ENCODE measurements around the gene ZNF484. TPM values are rescaled to one million over a fixed set of nuclear protein-coding genes. Genes with fewer than 3 reads are reported as not detected.
A peak's percentile ranks its signal among the peaks of the same experiment; 100 is the strongest.
"Not testable (repeated sequence)": the region's sequence is repeated elsewhere in the genome, so short reads cannot be mapped to it uniquely, and the experiment has no call there.

ZNF484 gene
- total RNA-seq, 1 donor from 2014 or later = 4.5 TPM

- intact Hi-C loops (cut with micrococcal nuclease) = no loop called here
Measured at GRCh38 chr9:92870289-92870688, 7.5 kb downstream of the ZNF484 start.

DNA sequence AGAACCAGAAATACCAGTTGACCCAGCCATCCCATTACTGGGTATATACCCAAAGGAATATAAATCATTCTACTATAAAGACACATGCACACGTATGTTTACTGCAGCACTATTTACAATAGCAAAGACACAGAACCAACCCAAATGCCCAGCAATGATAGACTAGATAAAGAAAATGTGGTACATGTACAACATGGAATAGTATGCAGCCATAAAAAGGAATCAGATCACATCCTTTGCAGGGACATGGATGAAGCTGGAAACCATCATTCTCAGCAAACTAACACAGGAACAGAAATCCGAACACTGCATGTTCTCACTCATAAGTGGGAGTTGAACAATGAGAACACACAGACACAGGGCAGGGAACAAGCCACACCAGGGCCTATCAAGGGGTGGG is 11.2 kb downstream of the ZNF484 start:
- ATAC-seq; intact Hi-C loops (cut with micrococcal nuclease); DNase-seq: not testable (repeated sequence)

More at GRCh38 chr9:92870289-92870688, 7.5 kb downstream of the ZNF484 start:
- ATAC-seq (no peak), DNase-seq (no peak)

DNA sequence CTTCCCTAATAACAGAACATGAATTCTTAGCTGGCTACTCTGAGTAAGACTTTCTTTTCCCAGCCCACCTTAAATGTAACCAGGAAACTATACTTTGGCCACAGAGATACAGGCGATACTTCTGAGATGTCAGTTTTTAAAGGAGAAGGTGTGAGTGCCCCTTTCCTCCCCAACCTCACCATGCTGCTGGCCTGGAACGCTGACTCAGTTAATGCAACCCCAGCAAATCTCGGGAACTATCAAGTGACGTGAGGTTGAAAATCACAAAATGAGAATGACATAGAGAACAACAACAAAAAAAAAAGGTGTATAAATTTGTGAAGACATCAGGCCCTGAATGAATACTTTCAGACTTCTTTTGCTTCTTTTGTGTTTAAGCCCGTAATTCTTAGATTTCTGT is 13.7 kb downstream of the ZNF484 start:
- DNase-seq (no peak), ATAC-seq (no peak)

GRCh38 chr9:92860867-92861266 is 17.0 kb downstream of the ZNF484 start:
- DNase-seq (no peak), ATAC-seq (no peak)
- intact Hi-C loops (cut with micrococcal nuclease) = no loop called here

More for the DNA sequence above, 13.7 kb downstream of the ZNF484 start:
- intact Hi-C loops (cut with micrococcal nuclease) = no loop called here

GRCh38 chr9:92857236-92857635 is 20.6 kb downstream of the ZNF484 start:
- no peak for DNase-seq
- ATAC-seq = no peak
- intact Hi-C loops (cut with micrococcal nuclease) = no loop called here

GRCh38 chr9:92853716-92854115 is 24.1 kb downstream of the ZNF484 start:
- intact Hi-C loops (cut with micrococcal nuclease) = no loop called here
- DNase-seq = no peak
- ATAC-seq = no peak

DNA sequence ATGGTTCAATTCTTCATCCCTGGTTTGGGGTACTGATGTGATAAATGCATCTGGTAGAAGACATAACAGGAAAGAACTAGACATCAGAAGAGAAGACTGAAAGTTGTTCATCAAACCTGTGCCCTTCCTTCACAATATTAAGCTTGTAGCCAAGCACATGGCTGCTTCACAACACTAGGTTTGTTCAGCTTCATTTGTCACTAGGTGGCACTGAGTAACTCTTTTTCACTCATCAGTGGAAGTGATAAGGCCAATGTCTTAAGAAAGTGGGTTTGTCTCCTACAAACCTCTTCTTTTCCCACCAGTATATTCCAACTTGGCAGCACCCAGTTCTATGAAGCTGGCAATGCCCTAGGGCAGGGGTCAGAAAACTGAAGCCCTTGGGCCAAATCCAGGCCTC is 26.9 kb downstream of the ZNF484 start:
- DNase-seq (no peak), ATAC-seq (no peak)
- intact Hi-C loops (cut with micrococcal nuclease) = no loop called here

DNA sequence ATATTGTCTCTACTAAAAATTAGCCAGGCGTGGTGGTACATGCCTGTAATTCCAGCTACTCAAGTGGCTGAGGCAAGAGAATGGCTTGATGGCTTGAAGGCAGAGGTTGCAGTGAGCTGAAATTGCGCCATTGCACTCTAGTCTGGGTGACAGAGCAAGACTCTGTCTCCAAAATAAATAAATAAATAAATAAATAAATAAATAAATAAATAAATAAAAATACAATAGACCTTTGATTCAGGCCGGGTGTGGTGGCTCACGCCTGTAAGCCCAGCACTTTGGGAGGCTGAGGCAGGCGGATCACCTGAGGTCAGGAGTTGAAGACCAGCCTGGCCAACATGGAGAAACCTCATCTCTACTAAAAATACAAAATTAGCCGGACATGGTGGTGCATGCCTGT is 29.1 kb downstream of the ZNF484 start:
- DNase-seq; intact Hi-C loops (cut with micrococcal nuclease); ATAC-seq: not testable (repeated sequence)

DNA sequence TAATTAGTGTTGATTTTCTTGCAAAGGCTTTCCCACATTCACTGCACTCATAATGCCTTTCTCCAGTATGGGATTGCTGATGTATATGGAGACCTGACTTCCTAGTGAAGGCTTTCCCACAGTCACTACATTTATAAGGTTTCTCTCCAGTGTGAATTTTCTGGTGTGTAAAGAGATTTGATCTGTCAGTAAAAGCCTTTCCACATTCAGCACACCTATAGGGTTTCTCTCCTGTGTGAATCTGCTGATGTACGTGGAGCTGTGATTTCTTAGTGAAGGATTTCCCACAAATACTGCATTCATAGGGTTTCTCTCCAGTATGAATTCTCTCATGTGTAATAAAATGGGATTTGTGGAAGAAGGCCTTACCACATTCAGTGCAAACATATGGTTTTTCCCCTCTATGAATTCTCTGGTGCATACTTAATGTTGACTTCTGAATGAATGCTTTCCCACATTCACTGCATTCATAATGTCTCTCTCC is 31.1 kb downstream of the ZNF484 start:
- no peak for ATAC-seq
- DNase-seq = no peak
- intact Hi-C loops (cut with micrococcal nuclease) = no loop called here

GRCh38 chr9:92838411-92838810 is 39.4 kb downstream of the ZNF484 start:
- intact Hi-C loops (cut with micrococcal nuclease); ATAC-seq; DNase-seq: not testable (repeated sequence)

- ATAC-seq = no peak
- DNase-seq = peak; percentile 26
- intact Hi-C loops (cut with micrococcal nuclease) = no loop called here
Measured at GRCh38 chr9:92837191-92837590, 40.6 kb downstream of the ZNF484 start.

- intact Hi-C loops (cut with micrococcal nuclease) = no loop called here
- no peak for DNase-seq
- ATAC-seq = no peak
Measured at GRCh38 chr9:92829420-92829819, 48.4 kb downstream of the ZNF484 start.

DNA sequence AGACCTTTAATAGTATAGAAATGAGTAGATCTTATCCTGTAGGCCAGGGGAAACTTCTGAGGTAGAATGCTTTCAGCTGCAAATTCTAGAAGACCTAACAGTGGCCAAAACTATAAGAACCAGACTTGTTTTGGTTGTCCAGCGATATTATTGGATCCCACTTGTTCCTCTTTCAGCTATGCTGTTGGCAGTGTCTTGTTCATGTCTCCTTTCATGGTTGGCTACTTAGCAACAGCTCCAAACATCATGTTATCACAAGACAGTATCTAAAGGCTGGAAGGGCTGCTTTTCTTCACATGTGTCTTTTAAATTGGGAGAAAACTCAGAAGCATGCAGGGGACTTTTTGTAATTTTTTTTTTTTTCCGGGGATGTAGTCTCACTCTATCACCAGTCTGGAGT is 52.8 kb downstream of the ZNF484 start:
- DNase-seq; ATAC-seq; intact Hi-C loops (cut with micrococcal nuclease): not testable (repeated sequence)

DNA sequence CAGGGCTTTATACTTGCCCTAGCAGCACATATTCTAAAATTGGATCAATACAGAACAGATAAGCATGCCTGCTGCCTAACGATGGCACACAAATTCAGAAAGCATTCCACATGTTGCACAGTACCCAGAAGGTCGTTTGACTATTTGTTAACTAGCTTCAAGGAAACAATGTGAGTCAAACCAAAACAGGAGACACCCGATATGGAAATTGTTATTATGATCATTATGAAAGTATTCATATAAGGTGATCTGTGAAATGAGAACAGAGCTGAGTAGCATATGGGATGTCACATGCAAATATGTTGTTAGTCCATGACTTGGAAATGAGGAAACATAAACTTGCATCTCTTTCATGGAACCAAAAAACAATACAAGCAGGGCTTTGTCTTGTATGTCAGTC is 56.9 kb downstream of the ZNF484 start:
- DNase-seq = no peak
- intact Hi-C loops (cut with micrococcal nuclease) = no loop called here
- no peak for ATAC-seq

GRCh38 chr9:92819898-92820297 is 57.9 kb downstream of the ZNF484 start:
- DNase-seq; ATAC-seq; intact Hi-C loops (cut with micrococcal nuclease): not testable (repeated sequence)

DNA sequence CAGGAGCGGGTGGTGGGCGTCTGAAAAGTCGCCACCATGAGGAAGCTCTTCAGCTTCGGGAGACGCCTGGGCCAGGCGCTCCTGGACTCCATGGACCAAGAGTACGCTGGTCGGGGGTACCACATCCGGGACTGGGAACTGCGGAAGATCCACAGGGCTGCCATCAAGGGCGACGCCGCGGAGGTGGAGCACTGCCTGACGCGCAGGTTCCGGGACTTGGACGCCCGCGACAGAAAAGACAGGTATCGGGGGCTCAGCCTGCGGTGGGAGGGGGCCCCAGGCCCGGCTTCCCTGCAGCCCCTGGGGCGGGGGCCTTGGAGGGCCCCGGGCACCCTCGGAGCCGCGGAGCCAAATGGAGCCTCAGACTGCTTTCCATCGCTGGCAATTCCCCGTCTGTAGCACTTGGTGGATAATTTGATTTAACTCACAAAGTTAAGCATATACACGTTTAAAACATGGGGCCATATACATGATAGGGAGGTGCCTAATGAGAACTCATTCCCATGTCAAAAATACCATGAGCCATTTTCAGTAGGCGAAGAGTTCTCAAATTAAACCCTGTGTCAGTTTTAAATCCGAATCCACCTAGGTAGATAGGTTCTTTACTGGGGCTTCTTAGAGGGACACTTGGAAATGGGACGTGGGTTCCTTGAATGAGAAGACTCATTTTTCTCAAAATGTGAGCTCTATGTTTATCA is 68.1 kb downstream of the ZNF484 start:
- ATAC-seq; DNase-seq; intact Hi-C loops (cut with micrococcal nuclease): not testable (repeated sequence)

DNA sequence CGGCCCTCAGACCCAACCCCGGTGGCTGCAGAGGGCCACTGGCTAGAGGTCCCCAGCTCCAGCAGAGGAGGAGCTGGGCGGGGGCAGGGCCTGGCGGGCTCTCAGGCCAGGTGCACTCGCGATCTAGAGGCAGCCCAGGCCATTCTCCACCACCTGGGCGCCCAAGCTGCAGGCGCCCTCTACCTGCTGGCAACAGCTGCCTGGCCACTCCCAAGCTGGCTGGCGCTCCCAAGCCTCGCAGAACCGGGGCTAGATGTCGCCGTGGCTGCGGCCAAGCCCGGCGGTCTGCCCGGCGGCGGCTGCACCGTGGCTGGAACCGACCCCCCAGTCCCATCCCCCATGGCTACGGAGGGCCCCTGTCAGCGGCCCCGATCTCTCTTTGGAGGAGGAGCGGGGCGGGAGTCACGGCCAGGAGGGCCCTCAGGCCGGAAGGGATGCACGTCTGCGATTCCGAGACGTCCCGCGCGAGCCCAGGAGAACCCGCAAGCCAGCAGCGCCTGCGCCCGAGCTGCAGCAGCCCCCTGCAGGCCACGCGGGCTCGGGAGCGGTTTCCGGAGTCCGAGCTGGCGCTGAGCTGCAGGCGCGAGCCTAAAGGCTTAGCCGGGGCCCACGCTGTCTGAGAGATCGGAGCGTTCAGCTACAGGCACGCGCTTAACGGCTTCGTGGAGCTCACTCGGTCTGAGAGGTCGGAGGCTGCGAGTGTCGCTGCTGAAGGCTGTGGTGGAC is 68.9 kb downstream of the ZNF484 start:
- ATAC-seq = peak; percentile 83
- peak; percentile 75 for DNase-seq
- intact Hi-C loops (cut with micrococcal nuclease) = no loop called here

DNA sequence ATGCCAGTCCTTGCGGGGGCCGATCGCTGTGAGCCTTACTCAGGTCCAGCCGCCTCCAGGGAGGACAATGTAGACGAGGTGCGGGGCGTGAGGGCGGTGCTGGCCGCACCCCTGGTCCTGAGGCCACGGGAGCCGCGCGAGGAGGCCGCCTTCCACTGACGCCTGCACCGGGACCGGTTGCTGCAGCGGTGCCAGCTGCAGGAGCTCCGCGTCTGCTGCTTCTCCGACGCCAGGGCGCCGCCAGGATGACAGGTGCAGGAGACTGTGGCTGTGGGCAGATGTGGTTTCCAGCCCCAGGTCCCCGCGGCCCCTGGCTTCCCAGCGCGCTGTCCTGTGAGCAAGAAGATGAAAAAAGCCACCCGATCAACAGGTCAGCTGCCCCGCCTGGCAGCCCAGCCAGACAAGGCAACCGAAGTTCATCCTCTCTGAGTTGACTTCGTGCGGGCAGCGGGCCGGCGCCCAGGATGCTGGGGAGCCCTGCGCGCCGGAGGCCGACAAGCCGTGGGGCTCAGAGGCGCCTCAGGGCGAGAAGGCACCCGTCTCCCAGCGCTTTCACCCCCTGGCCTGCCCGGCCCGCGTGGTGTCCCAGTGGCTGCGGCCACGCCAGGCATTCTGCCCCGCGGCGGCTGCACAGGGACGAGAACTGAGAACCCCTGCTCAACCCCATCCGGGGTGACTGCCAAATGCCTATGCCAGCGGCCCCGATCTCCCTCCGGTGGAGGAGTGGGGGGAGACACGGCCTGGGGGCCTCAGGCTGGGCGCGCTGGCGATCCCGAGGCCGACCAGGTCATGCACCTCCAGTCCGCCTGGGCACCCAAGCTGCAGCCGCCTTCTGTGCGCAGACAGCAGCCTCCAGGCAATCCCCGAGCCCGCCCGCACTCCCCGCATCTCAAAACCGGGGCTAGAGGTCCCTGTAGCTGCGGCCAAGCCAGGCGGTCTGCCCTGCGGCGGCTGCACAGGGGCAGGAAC is 69.8 kb downstream of the ZNF484 start:
- no peak for DNase-seq
- intact Hi-C loops (cut with micrococcal nuclease) = no loop called here

GRCh38 chr9:92807031-92807756 is 70.6 kb downstream of the ZNF484 start:
- ATAC-seq (no peak), DNase-seq (no peak)
- intact Hi-C loops (cut with micrococcal nuclease) = no loop called here

More for the DNA sequence above, 69.8 kb downstream of the ZNF484 start:
- peak; percentile 30 for ATAC-seq
